Mucosa of descending colon (tissue), 3 donors: ENCODE results near the gene YJU2. TPM values are rescaled to one million over a fixed set of nuclear protein-coding genes. Genes with fewer than 3 reads are reported as not detected.
A peak's percentile ranks its signal among the peaks of the same experiment; 100 is the strongest.

Source experiments
- ATAC-seq: fragments of 200-7000 bp; cut with Tn5 transposase; one replicate; pipeline ENCODE4 v1.9.1; 2020; ENCODE audit warnings: mild to moderate bottlenecking, moderate library complexity
- DNase-seq, 3 donors: peaks; one replicate each; pipeline ENCODE4 v3.0.0-alpha.2; 2020
- H3K36me3 ChIP-seq: fragments of 200-600 bp; one replicate; pipeline ENCODE4 v1.8.0; 2021; ENCODE audit warnings: low read depth, mild to moderate bottlenecking
- H3K4me1 ChIP-seq: fragments of 200-600 bp; one replicate; pipeline ENCODE4 v1.8.0; 2021; ENCODE audit warnings: low read depth, mild to moderate bottlenecking
- H3K4me3 ChIP-seq: fragments of 200-600 bp; one replicate; pipeline ENCODE4 v1.8.0; 2021; ENCODE audit warnings: mild to moderate bottlenecking
- H3K9me3 ChIP-seq: fragments of 200-600 bp; one replicate; pipeline ENCODE4 v1.8.0; 2021; ENCODE audit warnings: mild to moderate bottlenecking
- intact Hi-C, 2 donors: fragments of 100-400 bp; cut with DNase I in 1 of 2; cut with micrococcal nuclease in 1 of 2; formaldehyde crosslinking; loops; one replicate each; pipeline versions ENCODE4 v1.11.0 to v1.11.1; 2022; cut with DNase I, micrococcal nuclease
- total RNA-seq, 3 donors: library from RNA; stranded (reverse); fragmentation: NEBNext Ultra II Directional in 2 of 3; extraction: Animal tissue kit (Norgen Biotek cat#: 25700) in 2 of 3; gene quantifications; one replicate each; pipeline versions ENCODE4 v1.2.1 to v1.2.4, GENCODE V29; 2021 to 2023
- TF ChIP-seq, protein P1 (sequence below): fragments of 200-600 bp; IDR thresholded peaks from one replicate; pipeline ENCODE4 v1.8.0; 2022; ENCODE audit warnings: antibody characterized with exemption, mild to moderate bottlenecking
- donor health status: DM: no; HTN: no; CAD: no; lungs with moderate emphysema.
- donor health status: DM: no; HTN: no; CAD: no.
- donor health status: DM: no; HTN: yes; CAD: no.

The YJU2 gene
- total RNA-seq, 3 donors from 2014 or later: 16.7 to 22.2 (median 20.0) TPM

DNA sequence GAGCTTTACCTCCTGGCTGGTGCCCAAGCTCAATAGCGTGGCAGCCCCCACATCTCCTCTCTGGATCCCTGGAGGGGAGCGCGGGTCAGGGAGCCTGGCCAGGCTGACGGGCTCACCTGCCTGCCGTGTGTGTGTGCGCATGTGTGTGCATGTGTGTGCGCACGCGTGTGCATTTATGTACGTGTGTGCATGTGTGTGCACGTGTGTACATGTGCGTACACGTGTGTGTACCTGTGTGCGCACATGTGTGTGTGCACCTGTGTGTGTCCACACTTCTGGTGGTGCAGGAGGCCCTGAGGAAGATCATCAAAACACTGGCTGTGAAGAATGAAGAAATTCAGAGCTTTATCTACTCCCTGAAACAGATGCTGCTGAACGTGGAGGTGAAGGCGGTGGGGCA, 58.8 kb downstream of the YJU2 start:
- Histone ChIP-seq H3K9me3 (no peaks in the 10 kb centered on the region), H3K36me3 (no peaks in the 10 kb centered on the region), H3K4me1 (no peaks in the 10 kb centered on the region), H3K4me3 (no peak overlapping the region)
- ATAC-seq (no peak), DNase-seq (no peak)
- intact Hi-C loops: no loop called here
- TF ChIP-seq, protein P1, sequence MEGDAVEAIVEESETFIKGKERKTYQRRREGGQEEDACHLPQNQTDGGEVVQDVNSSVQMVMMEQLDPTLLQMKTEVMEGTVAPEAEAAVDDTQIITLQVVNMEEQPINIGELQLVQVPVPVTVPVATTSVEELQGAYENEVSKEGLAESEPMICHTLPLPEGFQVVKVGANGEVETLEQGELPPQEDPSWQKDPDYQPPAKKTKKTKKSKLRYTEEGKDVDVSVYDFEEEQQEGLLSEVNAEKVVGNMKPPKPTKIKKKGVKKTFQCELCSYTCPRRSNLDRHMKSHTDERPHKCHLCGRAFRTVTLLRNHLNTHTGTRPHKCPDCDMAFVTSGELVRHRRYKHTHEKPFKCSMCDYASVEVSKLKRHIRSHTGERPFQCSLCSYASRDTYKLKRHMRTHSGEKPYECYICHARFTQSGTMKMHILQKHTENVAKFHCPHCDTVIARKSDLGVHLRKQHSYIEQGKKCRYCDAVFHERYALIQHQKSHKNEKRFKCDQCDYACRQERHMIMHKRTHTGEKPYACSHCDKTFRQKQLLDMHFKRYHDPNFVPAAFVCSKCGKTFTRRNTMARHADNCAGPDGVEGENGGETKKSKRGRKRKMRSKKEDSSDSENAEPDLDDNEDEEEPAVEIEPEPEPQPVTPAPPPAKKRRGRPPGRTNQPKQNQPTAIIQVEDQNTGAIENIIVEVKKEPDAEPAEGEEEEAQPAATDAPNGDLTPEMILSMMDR: no peak

DNA sequence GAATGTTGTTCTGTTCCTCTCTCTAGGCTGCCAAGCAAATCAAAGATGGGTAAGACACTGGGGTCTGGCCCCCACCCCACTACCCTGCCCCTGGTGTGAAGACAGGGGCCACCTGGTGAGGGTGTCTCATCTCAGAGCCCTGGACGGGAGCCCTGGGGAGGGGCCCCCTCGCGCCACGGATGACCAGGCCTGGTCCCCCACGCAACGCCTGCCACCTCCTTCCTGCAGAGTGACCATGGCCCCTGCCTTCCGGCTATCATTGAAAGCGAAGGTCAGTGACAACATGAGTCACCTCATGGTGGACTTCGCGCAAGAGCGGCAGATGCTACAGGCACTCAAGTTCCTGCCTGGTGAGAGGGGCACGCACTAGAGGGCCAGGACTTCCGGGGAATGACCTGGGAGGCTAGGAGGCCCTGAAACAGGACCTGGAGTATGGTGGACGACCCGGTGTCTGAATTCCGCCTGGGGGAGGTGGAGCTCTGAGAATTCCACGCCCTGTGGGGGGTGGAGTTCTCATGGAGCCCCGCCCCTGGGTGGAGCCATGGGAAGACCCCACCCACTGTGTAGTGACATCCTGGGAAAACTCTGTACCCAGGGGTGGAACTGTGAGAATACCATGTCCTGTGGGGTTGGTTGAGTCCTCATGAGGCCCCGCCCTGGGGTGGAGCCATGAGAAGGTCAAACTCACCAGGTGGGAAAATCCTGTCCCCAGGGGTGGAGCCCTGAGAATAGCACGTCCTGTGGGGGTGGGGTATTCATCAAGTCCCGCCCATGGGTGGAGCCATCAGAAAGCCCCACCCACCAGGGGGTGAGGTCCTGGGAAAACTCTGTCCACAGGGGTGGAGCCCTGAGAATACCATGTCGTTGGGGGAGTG, 63.6 kb downstream of the YJU2 start:
- Histone ChIP-seq H3K36me3 (no peaks in the 10 kb centered on the region), H3K4me1 (no peaks in the 10 kb centered on the region), H3K9me3 (no peaks in the 10 kb centered on the region), H3K4me3 (no peak overlapping the region)
- ATAC-seq (peak; percentile 73), DNase-seq (peak in 2 of 3 donors; percentile 50 to 53)
- TF ChIP-seq, protein P1: no peak
- intact Hi-C loops: no loop called here

DNA sequence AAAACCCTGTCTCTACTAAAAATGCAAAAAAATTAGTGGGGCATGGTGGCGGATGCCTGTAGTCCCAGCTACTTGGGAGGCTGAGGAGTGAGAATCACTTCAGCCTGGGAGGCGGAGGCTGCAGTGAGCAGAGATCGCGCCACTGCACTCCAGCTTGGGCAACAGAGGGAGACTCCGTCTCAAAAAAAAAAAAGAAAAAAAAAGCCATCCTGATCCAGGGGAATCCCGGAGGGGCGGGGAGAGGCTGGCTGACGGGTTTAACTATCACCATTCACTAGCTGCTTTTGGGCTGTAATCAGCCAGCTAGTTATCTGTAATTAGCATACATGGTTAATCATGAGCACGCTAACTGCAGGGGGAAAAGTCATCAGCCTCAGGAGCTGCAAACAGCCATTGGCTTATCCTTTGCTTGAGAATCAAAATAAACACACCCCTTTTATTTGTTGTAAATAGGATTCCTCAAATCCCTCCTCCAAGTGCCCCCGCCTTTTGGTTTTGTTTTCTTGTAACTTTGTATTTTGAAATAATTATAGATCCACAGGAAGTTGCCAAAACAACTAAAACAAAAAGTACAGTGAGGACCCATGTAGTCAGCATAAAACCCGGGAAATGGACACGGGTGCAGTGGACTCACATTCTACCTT, 67.1 kb downstream of the YJU2 start:
- TF ChIP-seq, protein P1: no peak
- Histone ChIP-seq H3K4me3 (no peak overlapping the region), H3K36me3 (no peaks in the 10 kb centered on the region), H3K9me3 (no peaks in the 10 kb centered on the region), H3K4me1 (no peaks in the 10 kb centered on the region)
- intact Hi-C loops: no loop called here
- ATAC-seq: peak; percentile 39
- DNase-seq: no peak

DNA sequence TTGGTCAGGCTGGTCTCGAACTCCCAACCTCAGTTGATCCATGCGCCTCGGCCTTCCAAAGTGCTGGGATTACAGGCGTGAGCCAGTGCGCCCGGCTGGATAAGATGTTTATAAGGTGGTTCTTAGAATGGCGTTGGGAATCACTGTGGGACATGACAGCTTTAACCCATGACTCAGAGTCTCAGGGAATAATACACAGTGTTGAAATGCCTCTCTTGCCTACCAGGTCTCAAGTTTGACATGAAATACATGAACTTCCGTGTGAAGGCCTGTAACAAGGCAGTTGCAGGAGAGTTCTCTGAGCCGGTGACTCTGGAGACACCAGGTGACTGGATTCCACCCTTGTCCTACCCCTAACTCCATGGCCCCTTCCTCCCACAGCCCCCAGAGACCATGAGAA, 70.1 kb downstream of the YJU2 start:
- Histone ChIP-seq H3K36me3 (no peaks in the 10 kb centered on the region), H3K9me3 (no peaks in the 10 kb centered on the region), H3K4me3 (no peak overlapping the region), H3K4me1 (no peaks in the 10 kb centered on the region)
- ATAC-seq (no peak), DNase-seq (no peak)
- TF ChIP-seq, protein P1: no peak
- intact Hi-C loops: no loop called here

DNA sequence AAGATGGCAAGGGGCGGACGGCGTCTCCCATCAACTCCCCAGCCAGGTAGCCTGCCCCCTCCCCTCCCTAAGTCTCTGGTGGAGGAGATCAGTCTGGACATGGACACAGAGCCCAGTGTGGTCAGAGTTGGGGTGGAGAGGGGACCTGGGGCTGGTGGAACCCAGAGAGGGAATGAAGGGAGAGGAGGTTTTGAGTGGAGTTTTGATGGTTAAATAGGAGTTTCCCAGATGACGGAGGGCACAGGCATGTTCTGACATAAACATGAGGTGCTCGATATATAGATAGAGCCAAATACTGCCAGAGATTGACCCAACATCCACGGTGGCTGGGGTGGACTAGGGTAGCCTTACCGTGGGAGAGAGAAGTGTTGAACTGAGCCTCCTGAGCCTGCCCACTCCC, 71.6 kb downstream of the YJU2 start:
- intact Hi-C loops: no loop called here

More for the DNA sequence above, 71.6 kb downstream of the YJU2 start:
- H3K4me1 ChIP-seq: no peaks in the 10 kb centered on the region
- H3K4me3 ChIP-seq: no peak overlapping the region
- H3K9me3 ChIP-seq: no peaks in the 10 kb centered on the region
- H3K36me3 ChIP-seq: no peaks in the 10 kb centered on the region
- ATAC-seq (no peak), DNase-seq (no peak)
- TF ChIP-seq, protein P1: no peak

Other genes with a start within 250 kb of the YJU2 start
- gene PIAS4, start 239.3 kb upstream of the YJU2 start, total RNA-seq: 10 to 100 TPM; 27.4 to 44.6 (median 29.5) TPM
- 100 to 1,000 TPM; 104 to 115 (median 112) TPM for gene ZBTB7A, start 180.2 kb upstream of the YJU2 start, total RNA-seq
- 100 to 1,000 TPM; 173 to 221 (median 192) TPM for gene MAP2K2, start 123.0 kb upstream of the YJU2 start, total RNA-seq
- 1 to 10 TPM; 2.4 to 5.1 (median 3.4) TPM for gene CREB3L3, start 93.4 kb upstream of the YJU2 start, total RNA-seq
- gene SIRT6, start 64.5 kb upstream of the YJU2 start, total RNA-seq: 100 to 1,000 TPM in 2 of 3 donors, 10 to 100 TPM in 1; 60.9 to 138 (median 118) TPM
- gene ANKRD24, start 64.4 kb upstream of the YJU2 start, total RNA-seq: 1 to 10 TPM in 2 of 3 donors, under 1 TPM in 1; 0.95 to 2.7 (median 1.3) TPM
- gene EBI3, start 17.6 kb upstream of the YJU2 start, total RNA-seq: 1 to 10 TPM; 1.1 to 5.4 (median 3.6) TPM
- gene SHD, start 32.2 kb downstream of the YJU2 start, total RNA-seq: 10 to 100 TPM in 2 of 3 donors, 1 to 10 TPM in 1; 4.6 to 27.8 (median 21.0) TPM
- gene TMIGD2, start 55.3 kb downstream of the YJU2 start, total RNA-seq: 1 to 10 TPM in 2 of 3 donors, under 1 TPM in 1; 0.46 to 1.3 (median 1.2) TPM
- 1 to 10 TPM in 1 of 3 donors, under 1 TPM in 2; 0.64 to 2.0 (median 0.84) TPM for gene FSD1, start 57.5 kb downstream of the YJU2 start, total RNA-seq
- 100 to 1,000 TPM in 2 of 3 donors, 10 to 100 TPM in 1; 91.4 to 330 (median 183) TPM for gene STAP2, start 91.7 kb downstream of the YJU2 start, total RNA-seq
- gene MPND, start 96.5 kb downstream of the YJU2 start, total RNA-seq: 10 to 100 TPM; 43.8 to 82.8 (median 49.0) TPM
- 10 to 100 TPM; 31.7 to 54.9 (median 47.5) TPM for gene SH3GL1, start 153.5 kb downstream of the YJU2 start, total RNA-seq
- 10 to 100 TPM; 17.3 to 24.9 (median 18.1) TPM for gene CHAF1A, start 155.6 kb downstream of the YJU2 start, total RNA-seq
- gene UBXN6, start 210.7 kb downstream of the YJU2 start, total RNA-seq: 100 to 1,000 TPM in 1 of 3 donors, 10 to 100 TPM in 2; 79.1 to 104 (median 96.3) TPM
- 10 to 100 TPM; 35.6 to 49.2 (median 39.0) TPM for gene HDGFL2, start 225.2 kb downstream of the YJU2 start, total RNA-seq